Ammon's horn (tissue), 1 donor: ENCODE data around the gene FBXO24.

Experiments
- DNase-seq: peaks from one replicate; pipeline ENCODE4 v3.0.0-alpha.2; 2016; ENCODE audit warnings: low spot score

Gene FBXO24

DNA sequence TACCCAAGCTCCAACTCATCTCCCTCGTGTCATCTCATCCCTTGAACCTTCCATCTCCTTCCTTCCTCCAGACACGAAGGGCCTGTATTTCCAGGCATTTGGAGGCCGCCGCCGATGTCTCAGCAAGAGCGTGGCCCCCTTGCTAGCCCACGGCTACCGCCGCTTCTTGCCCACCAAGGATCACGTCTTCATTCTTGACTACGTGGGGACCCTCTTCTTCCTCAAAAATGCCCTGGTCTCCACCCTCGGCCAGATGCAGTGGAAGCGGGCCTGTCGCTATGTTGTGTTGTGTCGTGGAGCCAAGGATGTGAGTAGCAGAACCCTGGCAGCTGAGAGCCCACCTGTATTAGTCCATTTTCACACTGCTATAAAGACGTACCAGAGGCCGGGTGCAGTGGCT, 5.5 kb downstream of the FBXO24 start:
- DNase-seq, result no peak

- DNase-seq, result no peak
Observed at GRCh38 chr7:100595188-100595587, 9.1 kb downstream of the FBXO24 start.

DNA sequence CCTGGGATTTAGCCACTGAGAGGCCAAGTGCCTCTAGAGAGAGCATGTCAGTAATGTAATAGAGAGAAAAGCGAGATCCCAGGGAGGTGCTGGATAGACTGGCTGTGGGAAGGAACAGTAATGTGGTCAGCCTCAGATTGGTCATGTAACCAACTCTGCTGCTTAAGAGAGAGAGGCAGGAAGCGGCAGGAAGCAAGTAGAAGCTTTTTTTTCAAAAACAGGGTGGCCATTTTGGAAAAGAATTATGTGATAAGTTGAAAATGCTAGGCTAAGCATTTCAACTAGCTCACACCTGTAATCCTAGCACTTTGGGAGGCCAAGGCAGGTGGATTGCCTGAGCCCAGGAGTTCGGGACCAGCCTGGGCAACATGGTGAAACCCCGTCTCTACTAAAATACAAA, 12.3 kb downstream of the FBXO24 start:
- DNase-seq, result no peak

- no peak for DNase-seq
Observed at GRCh38 chr7:100599911-100600729, 14.0 kb downstream of the FBXO24 start.

DNA sequence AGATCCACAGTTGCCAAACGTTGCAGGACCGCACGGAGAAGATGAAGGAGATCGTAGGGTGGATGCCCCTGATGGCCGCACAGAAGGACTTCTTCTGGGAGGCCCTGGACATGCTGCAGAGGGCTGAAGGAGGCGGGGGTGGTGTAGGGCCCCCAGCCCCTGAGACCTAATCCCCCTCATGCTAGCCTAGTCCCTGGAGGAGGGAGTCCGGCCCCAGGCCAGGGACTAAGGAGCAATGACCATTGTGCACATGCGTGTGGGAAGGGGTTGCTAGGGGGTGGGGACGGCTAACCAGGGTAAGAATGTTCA, 14.6 kb downstream of the FBXO24 start:
- no peak for DNase-seq

DNA sequence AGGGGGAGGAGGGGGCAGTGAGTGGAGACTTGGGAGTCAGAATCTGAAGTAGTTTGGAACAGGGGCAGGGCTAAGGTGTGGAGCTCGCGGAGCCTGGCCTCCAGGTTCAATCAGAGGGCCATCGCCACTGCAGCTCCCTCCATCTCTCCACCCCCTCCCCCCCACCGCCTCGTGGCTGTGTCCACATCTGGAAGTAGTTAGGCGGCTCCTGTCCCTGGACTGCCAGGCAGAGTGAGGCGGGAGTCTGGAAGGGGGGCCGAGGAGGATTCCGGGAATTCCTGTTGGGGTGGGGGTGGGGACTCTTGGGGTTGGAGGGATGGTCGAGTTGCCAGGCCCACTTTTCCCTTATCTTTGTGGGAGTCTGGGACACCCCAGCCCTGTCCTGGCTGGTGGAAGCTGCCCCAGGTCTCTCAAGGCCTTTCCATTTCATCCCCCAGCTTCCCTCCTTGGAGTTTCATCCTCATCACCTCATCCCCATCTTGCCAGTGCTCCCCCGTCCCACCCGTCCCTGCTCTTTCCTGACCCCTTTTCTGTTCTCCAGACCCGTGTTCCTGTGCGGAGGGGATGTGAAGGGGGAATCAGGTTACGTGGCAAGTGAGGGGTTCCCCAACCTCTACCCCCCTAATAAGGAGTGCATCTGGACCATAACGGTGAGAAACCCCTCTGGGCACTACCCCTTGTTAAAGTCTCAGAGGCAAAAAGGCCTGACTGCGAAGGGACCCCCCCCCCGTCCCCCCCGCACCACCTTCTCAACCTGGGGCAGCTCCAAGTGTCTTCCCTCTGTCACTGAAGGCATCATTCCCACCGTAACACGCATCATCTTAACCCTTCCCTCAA, 17.0 kb downstream of the FBXO24 start:
- no peak for DNase-seq

DNA sequence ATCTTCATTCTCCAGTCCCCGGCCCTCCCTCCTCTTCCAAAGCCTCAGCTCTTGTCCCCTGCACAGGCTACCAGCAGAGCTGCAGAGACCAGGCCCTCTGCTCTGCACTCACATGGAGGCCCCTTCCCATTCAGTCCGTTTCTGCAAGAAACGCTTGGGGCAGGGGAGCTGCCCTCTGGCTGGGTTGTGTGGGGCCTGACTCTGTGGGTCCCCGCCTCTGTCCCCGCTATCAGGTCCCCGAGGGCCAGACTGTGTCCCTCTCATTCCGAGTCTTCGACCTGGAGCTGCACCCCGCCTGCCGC, 17.5 kb downstream of the FBXO24 start:
- no peak for DNase-seq

GRCh38 chr7:100604028-100604975, 18.2 kb downstream of the FBXO24 start:
- DNase-seq, result peak; percentile 67

DNA sequence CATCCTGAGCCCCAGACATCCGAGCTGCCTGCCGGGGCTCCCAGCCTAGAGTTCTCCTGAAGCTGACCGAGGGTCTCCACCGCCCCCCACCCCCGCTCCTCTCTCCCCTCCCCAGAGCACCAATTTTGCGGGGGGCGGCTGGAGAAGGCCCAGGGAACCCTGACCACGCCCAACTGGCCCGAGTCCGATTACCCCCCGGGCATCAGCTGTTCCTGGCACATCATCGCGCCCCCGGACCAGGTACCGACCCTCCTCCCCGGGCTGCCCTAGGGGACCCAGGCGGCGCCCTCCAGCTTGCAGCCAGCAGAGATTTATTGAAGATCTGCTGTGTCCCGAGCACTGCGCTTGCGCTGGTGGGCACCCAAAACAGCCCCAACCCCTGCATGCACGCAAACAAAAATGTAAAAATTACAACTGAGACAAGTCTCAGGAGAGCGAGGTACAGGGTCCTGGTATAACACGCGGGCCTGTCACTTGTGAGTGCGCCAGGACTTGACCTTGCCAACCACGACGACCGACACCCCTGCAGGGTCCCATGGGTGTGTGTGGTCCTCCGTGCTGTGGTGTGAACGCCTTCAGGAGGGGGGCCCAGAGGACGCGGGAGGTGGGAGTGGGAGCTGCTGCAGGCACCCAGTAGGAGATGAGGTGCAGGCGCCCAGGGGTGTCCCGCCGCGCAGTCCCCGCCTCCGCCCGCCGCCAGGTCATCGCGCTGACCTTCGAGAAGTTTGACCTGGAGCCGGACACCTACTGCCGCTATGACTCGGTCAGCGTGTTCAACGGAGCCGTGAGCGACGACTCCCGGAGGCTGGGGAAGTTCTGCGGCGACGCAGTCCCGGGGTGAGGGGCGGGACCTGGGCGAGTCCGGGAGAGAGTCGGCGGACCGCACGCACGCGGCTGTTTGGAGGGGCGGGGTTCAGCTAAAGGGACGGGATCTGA, 19.1 kb downstream of the FBXO24 start:
- DNase-seq, result no peak

GRCh38 chr7:100606313-100606712, 20.2 kb downstream of the FBXO24 start:
- DNase-seq, result no peak

DNA sequence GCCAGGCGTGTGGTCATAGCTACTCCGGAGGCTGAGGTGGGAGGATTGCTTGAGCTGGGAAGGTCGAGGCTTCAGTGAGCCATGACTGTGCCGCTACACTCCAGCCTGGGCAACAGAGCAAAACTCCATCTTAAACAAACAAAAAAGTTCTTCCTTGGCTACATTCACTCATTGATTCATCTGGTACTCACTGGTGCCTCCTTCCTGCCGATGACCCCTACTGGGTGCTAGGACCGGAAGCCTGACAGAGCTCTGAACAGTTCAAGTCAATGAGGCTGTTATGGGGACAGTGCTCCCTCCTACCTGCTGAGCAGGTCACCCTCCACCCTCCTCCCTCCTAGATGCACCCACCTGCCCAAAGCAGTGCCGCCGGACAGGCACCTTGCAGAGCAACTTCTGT, 21.0 kb downstream of the FBXO24 start:
- DNase-seq, result no peak

GRCh38 chr7:100609958-100610357, 23.8 kb downstream of the FBXO24 start:
- no peak for DNase-seq

DNA sequence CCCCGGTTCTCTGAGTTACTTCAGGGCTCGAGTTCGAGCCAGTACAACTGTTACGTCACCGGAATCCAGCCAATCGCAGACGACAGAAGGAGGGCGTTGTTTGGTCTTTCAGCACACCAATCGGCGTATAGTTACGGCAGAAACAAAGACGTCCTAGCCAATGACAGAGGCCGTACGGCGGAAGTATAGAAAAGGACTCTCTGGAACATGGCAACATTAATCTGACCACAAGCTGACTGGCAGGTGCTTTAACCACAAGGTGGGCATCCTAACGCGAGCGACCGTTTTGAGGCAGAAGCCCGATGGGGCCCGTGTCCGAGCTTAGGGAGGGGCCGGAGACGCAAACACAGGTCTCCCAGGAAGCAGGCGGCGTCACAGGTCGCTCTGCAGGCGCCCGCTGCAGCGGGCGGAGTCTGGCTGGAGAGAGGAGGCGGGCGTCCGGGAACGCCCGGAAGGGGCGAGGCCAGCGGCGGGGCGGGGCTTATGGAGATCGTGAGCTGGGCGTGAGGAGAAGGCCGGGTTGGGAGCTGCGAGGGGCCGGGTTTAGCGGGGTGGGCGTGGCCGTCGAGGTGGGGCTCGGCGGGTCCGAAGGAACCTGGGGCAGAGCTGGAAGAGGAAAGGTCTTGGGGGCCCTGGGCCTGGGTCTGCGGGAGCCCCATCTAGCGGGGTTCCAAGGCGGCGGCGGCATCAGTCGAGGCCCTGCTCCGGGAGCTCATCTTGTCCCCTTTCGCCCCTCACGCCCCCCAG, 26.0 kb downstream of the FBXO24 start, which contains the start of gene MOSPD3:
Gene MOSPD3 (plus strand): TSS at position 558 of the 747 bp plus-strand sequence. CDS start 252 bp downstream, outside the sequence.
- peak; percentile 100 for DNase-seq

DNA sequence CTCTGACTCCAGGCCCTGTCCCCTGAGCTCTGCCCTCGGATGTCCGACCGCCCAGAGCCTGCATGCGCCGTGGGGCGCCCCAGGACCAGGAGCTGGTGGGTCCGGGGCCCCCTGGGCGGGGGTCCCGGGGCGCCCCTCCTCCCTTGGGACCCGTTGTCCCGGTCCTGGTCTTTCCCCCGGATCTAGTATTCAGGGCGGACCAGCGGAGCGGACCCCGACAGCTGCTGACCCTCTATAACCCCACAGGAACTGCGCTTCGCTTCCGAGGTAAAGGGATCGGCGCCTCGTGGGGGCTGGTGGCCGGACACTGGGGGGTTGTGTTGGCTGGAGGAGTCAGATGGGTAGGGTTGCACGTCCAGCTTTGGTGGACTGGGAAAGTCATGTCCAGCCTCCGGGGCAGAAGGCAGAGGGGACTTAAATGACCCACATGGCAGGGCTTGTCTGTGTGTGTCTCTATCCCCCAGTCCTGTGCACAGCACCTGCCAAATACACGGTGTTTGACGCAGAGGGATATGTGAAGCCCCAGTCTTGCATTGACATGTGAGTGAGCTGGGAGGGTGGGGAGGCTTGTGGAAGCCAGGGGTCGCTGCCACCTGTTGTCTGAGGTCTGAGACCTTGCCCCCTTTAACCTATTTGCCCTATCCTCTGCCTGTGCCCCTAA, 26.7 kb downstream of the FBXO24 start:
- no peak for DNase-seq

DNA sequence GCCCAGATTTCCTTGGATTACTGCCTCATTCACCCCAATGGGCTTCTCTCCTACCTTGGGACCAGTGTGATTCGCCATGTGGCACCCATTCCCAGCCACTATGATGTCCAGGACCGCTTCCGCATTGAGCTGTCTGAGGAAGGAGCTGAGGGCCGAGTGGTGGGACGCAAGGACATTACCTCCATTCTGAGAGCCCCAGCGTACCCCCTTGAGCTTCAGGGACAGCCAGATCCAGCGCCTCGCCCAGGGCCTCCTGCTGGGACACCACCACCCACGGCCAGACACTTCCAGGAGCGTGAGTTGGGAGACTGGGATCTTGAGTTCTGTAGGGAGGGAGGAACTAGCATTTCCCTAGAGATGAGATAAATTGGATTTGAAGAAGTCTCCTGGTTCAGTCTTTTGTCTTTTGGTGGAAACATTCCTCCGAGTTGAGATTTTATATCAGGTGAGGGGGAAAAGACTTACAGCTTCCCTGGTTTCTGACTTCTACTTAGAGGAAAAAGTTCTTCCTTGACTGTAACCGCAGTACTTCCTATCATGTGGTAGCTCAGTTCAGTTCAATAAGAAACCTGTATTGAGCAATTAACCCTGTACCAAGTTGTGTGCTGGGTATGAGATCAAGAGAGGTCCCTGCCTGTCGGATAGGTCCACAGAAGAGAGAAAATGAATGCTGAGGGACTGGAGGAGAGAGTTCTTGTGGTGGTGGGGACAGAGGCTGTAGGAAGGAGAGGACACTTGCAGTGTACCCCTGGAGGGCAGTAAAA, 27.5 kb downstream of the FBXO24 start:
- no peak for DNase-seq

- no peak for DNase-seq
Observed at GRCh38 chr7:100614308-100614861, 28.3 kb downstream of the FBXO24 start.

DNA sequence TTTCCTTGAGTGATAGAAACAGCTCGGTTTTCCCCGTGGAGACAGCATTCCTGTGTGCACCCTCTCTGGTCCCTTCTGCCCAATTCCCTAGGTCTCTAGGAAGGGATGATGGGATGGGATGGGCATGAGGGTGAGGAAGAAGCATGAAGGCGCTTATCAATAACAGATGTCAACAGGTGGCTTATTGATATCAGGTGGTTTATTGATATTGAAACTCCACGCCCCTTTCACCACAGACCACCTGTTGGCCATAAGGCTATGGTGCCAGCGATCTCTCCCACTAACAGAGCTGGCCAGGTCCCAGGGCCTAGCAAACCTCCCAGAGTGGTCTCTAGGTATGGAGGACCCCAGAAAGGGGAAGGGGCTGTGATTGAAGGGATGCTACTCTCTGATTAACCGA, 34.1 kb downstream of the FBXO24 start:
- DNase-seq, result no peak

DNA sequence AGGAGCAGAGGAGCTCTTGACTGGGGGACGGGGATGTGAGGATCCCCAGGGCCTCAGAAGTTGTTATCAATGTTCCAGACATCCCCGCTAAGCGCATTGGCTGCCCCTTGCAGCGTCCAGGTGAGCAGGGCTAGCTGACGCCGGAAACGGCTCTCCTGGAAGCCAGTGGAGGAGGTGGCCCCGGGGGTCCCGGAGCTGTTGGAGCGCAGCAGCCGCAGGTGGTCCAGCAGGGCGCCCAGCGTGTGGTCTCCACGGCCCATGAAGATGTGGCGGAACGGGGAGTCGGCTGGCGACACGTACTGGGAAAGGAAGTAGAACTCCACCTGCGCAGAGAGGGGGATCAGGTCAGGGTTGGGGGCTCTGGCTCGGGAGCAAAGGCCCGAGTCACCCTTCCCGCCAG, 34.7 kb downstream of the FBXO24 start:
- no peak for DNase-seq

DNA sequence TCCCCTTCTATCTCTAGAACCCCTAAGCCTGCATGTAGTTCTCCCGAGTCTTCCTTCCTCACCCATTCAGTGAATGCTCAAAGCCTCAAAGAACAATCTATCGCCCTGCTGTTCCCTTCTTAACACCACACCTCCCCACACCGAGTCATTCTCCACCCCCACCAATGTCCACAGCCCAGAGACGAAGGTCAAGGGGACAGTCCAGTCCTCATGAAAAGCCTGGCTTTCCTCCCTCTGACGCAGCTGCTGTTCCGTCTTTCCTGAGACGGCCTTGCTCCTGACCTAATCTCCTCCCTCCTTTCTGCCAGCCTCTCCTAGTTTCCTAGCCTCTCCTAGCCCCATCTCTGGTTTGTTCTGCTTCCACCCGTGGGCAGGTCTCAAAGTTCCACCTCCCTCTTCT, 35.4 kb downstream of the FBXO24 start:
- no peak for DNase-seq
